HCT116 (cell line): Measurements from ENCODE around the gene CRELD2. TPM values are rescaled to one million over a fixed set of nuclear protein-coding genes. Genes with fewer than 3 reads are reported as not detected.

Experiments
- ATAC-seq: fragments of 200-7000 bp; cut with Tn5 transposase; 2 replicates; pipeline ENCODE4 v1.9.1; 2020; ENCODE audit warnings: mild to moderate bottlenecking, moderate library complexity
- BruUV-seq: library from RNA; stranded (reverse); fragments of 400-500 nt; replicated peaks from 2 replicates; lab custom pipeline; 2021; lab: Mats Ljungman, UMichigan
- CTCF ChIA-PET: fragments of 300-600 bp; sonication (Branson Sonifier 250); formaldehyde crosslinking; loops from one replicate; lab custom pipeline; 2021; ENCODE audit warnings: antibody characterized with exemption; lab: Charles Lee
- POLR2A ChIA-PET: fragments of 300-600, 350-600 bp; sonication (Branson Sonifier 250); formaldehyde crosslinking; loops from one replicate; lab custom pipeline; 2021; ENCODE audit warnings: antibody characterized with exemption; lab: Charles Lee
- RAD21 ChIA-PET, 2 experiments: fragments of 300-600 bp; sonication (Branson Sonifier 250); formaldehyde crosslinking; loops; one replicate each; lab custom pipeline; 2023; ENCODE audit warnings: low total read pairs in 2 of 2; ENCODE audit not compliant: uncharacterized antibody in 2 of 2, unreplicated experiment in 2 of 2, low non-redundant PET in 1 of 2; lab: Charles Lee
- DNase-seq: peaks from one replicate; pipeline ENCODE4 v3.0.0-alpha.2; 2010; ENCODE audit warnings: low read depth, low spot score
- H2AFZ ChIP-seq: fragments of 200-600 bp; shearing (Covaris generic), sonication (generic); 2 replicates; pipeline ENCODE4 v1.6.1; 2017; ENCODE audit warnings: low read depth, mixed run types, mixed read lengths, antibody characterized with exemption, low read length; ENCODE audit not compliant: poor library complexity, severe bottlenecking
- H3K27ac ChIP-seq: 2 replicates; pipeline ENCODE4 v1.5.1; 2012; ENCODE audit warnings: low read depth, low read length
- H3K27me3 ChIP-seq: fragments of 200-600 bp; sonication (generic); 2 replicates; pipeline ENCODE4 v1.6.1; 2016; ENCODE audit warnings: mixed run types, low read length, mixed read lengths; ENCODE audit not compliant: insufficient read depth
- H3K36me3 ChIP-seq, 2 experiments: fragments of 200-500 bp in 1 of 2; fragments of 200-600 bp in 1 of 2; sonication (Bioruptor generic) in 1 of 2; sonication (generic) in 1 of 2; 2 replicates each; pipeline versions ENCODE4 v1.5.1 to v1.6.1; 2014 to 2016; ENCODE audit warnings: low read length in 2 of 2, inconsistent platforms in 1 of 2, mixed read lengths in 1 of 2, mixed run types in 1 of 2; ENCODE audit not compliant: insufficient read depth in 2 of 2, control insufficient read depth in 1 of 2
- H3K4me1 ChIP-seq, 2 experiments: fragments of 200-600 bp in 1 of 2; sonication (generic) in 1 of 2; 2 replicates each; pipeline versions ENCODE4 v1.5.1 to v1.6.1; 2012 to 2017; ENCODE audit warnings: low read length in 2 of 2, inconsistent platforms in 1 of 2, mild to moderate bottlenecking in 1 of 2, mixed read lengths in 1 of 2, mixed run types in 1 of 2, moderate library complexity in 1 of 2; ENCODE audit not compliant: insufficient read depth in 2 of 2, control insufficient read depth in 1 of 2
- H3K4me2 ChIP-seq: fragments of 200-600 bp; sonication (generic); 2 replicates; pipeline ENCODE4 v1.6.1; 2017; ENCODE audit warnings: mixed run types, low read length, mixed read lengths
- H3K4me3 ChIP-seq, 2 experiments: fragments of 200-600 bp in 1 of 2; sonication (generic) in 1 of 2; replicated peaks in 1 of 2; 2 replicates each; pipeline ENCODE4 v1.5.1; 2011 to 2016; ENCODE audit warnings: low read length in 2 of 2, control low read depth in 1 of 2, low read depth in 1 of 2, mild to moderate bottlenecking in 1 of 2, mixed read lengths in 1 of 2, mixed run types in 1 of 2
- H3K79me2 ChIP-seq: fragments of 200-600 bp; sonication (generic); 2 replicates; pipeline ENCODE4 v1.6.1; 2017; ENCODE audit warnings: mild to moderate bottlenecking, mixed run types, low read length, moderate library complexity, mixed read lengths; ENCODE audit not compliant: insufficient read depth
- H3K9ac ChIP-seq: fragments of 200-600 bp; sonication (generic); 2 replicates; pipeline ENCODE4 v1.6.1; 2016; ENCODE audit warnings: low read length, mixed read lengths
- H3K9me2 ChIP-seq: fragments of 200-600 bp; sonication (generic), shearing (Covaris generic); 2 replicates; pipeline ENCODE4 v1.6.1; 2017; ENCODE audit warnings: mixed run types, mild to moderate bottlenecking, moderate library complexity; ENCODE audit not compliant: insufficient read depth
- H3K9me3 ChIP-seq, 2 experiments: fragments of 200-500 bp in 1 of 2; fragments of 200-600 bp in 1 of 2; sonication (Bioruptor generic) in 1 of 2; sonication (generic) in 1 of 2; 2 replicates each; pipeline ENCODE4 v1.6.1; 2014 to 2017; ENCODE audit warnings: low read length in 2 of 2, mixed read lengths in 2 of 2, inconsistent platforms in 1 of 2, low read depth in 1 of 2, mild to moderate bottlenecking in 1 of 2, mixed run types in 1 of 2, moderate library complexity in 1 of 2; ENCODE audit not compliant: control insufficient read depth in 1 of 2, insufficient read depth in 1 of 2
- H4K20me1 ChIP-seq: fragments of 200-600 bp; sonication (generic), shearing (Covaris generic); 2 replicates; pipeline ENCODE4 v1.6.1; 2017; ENCODE audit warnings: mixed run types, mild to moderate bottlenecking, moderate library complexity; ENCODE audit not compliant: insufficient read depth
- ELF1 ChIP-seq: IDR thresholded peaks from 2 replicates; pipeline ENCODE4 v1.6.1; 2012; ENCODE audit warnings: low read depth, borderline replicate concordance
- EZH2 ChIP-seq: fragments of 200-600 bp; sonication (generic); IDR thresholded peaks from 2 replicates; pipeline ENCODE4 v1.6.1; 2017; ENCODE audit warnings: antibody characterized with exemption, mixed run types
- EZH2phosphoT487 ChIP-seq: fragments of 200-600 bp; IDR thresholded peaks from 2 replicates; pipeline ENCODE4 v1.6.1; 2018; ENCODE audit warnings: antibody characterized with exemption, borderline replicate concordance
- MAX ChIP-seq: IDR thresholded peaks from 2 replicates; pipeline ENCODE4 v1.6.1; 2012
- POLR2AphosphoS5 ChIP-seq: IDR thresholded peaks from 2 replicates; pipeline ENCODE4 v1.6.1; 2011; ENCODE audit warnings: mild to moderate bottlenecking, low read depth, low read length, moderate library complexity
- SIN3A ChIP-seq: IDR thresholded peaks from 2 replicates; pipeline ENCODE4 v1.6.1; 2012; ENCODE audit warnings: low read depth
- SP1 ChIP-seq: IDR thresholded peaks from 2 replicates; pipeline ENCODE4 v1.6.1; 2012; ENCODE audit warnings: low read depth
- SRF ChIP-seq: IDR thresholded peaks from 2 replicates; pipeline ENCODE4 v1.6.1; 2012; ENCODE audit warnings: low read depth
- YY1 ChIP-seq: IDR thresholded peaks from 2 replicates; pipeline ENCODE4 v1.6.1; 2011; ENCODE audit warnings: low read length, low read depth, moderate library complexity, mild to moderate bottlenecking; ENCODE audit not compliant: insufficient replicate concordance; ENCODE audit errors: extremely low read depth
- intact Hi-C: fragments of 100-400 bp; cut with micrococcal nuclease; formaldehyde crosslinking; loops from 2 replicates; pipeline ENCODE4 v1.10.0; 2022
- total RNA-seq: library from RNA; stranded (reverse); gene quantifications from one replicate; pipeline ENCODE4 v1.2.1, GENCODE V29; 2021; ENCODE audit not compliant: unreplicated experiment
- TF ChIP-seq, protein P1 (sequence below): IDR thresholded peaks from 2 replicates; pipeline ENCODE4 v1.6.1; 2012
- TF ChIP-seq, protein P2 (sequence below): IDR thresholded peaks from 2 replicates; pipeline ENCODE4 v1.6.1; 2012; ENCODE audit warnings: low read depth

CRELD2 gene
- total RNA-seq, 1 experiment from 2014 or later, result 45.8 TPM

- no peaks in the 10 kb centered on the region for H4K20me1 ChIP-seq
- no peaks in the 10 kb centered on the region for H3K79me2 ChIP-seq
- H3K27me3 ChIP-seq, result no peaks in the 10 kb centered on the region
- no peaks in the 10 kb centered on the region for H3K36me3 ChIP-seq
- ChIA-PET POLR2A (no interaction called here), RAD21 (no interaction called here), CTCF (no interaction called here)
- H3K9me3 ChIP-seq, result no peaks in the 10 kb centered on the region
- ATAC-seq (no peak), DNase-seq (no peak)
- no TSS peak for BruUV-seq
- TF ChIP-seq ELF1 (no peak), MAX (no peak), EZH2 (no peak), YY1 (no peak), SRF (no peak), SIN3A (no peak), SP1 (no peak), POLR2AphosphoS5 (no peak), EZH2phosphoT487 (no peak)
- TF ChIP-seq, protein P1, sequence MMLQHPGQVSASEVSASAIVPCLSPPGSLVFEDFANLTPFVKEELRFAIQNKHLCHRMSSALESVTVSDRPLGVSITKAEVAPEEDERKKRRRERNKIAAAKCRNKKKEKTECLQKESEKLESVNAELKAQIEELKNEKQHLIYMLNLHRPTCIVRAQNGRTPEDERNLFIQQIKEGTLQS, result no peak
- TF ChIP-seq, protein P2, sequence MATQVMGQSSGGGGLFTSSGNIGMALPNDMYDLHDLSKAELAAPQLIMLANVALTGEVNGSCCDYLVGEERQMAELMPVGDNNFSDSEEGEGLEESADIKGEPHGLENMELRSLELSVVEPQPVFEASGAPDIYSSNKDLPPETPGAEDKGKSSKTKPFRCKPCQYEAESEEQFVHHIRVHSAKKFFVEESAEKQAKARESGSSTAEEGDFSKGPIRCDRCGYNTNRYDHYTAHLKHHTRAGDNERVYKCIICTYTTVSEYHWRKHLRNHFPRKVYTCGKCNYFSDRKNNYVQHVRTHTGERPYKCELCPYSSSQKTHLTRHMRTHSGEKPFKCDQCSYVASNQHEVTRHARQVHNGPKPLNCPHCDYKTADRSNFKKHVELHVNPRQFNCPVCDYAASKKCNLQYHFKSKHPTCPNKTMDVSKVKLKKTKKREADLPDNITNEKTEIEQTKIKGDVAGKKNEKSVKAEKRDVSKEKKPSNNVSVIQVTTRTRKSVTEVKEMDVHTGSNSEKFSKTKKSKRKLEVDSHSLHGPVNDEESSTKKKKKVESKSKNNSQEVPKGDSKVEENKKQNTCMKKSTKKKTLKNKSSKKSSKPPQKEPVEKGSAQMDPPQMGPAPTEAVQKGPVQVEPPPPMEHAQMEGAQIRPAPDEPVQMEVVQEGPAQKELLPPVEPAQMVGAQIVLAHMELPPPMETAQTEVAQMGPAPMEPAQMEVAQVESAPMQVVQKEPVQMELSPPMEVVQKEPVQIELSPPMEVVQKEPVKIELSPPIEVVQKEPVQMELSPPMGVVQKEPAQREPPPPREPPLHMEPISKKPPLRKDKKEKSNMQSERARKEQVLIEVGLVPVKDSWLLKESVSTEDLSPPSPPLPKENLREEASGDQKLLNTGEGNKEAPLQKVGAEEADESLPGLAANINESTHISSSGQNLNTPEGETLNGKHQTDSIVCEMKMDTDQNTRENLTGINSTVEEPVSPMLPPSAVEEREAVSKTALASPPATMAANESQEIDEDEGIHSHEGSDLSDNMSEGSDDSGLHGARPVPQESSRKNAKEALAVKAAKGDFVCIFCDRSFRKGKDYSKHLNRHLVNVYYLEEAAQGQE, result no peak
- H3K4me2 ChIP-seq, result no peak overlapping the region
- intact Hi-C loops, result no loop called here
- no peak overlapping the region for H3K9ac ChIP-seq
- no peak overlapping the region for H2AFZ ChIP-seq
- peak overlapping the region; percentile 32; the same call in 1 of the 2 replicates for H3K27ac ChIP-seq
- H3K9me2 ChIP-seq, result no peaks in the 10 kb centered on the region
- H3K4me3 ChIP-seq, result no peak overlapping the region
- peaks cover 15 to 23% of the 10 kb centered on the region in 2 experiments for H3K4me1 ChIP-seq
These were observed 25.5 kb downstream of the CRELD2 start for GRCh38 chr22:49943771-49944398.
